GM23338 (cell line): Measurements from ENCODE around the gene DDAH2. TPM values are rescaled to one million over a fixed set of nuclear protein-coding genes. Genes with fewer than 3 reads are reported as not detected.

Experiments
- CREB1 ChIP-seq: fragments of 250-450 bp; sonication (Bioruptor Pico); IDR thresholded peaks from 2 replicates; pipeline ENCODE4 v1.5.0; 2020; ENCODE audit warnings: low read depth, mild to moderate bottlenecking, moderate library complexity
- CTCF ChIP-seq, 2 experiments: fragments of 200-600 bp in 1 of 2; sonication (generic) in 1 of 2; conservative IDR thresholded peaks; 2 replicates each; pipeline versions ENCODE4 v1.5.1 to v1.6.1; 2016 to 2017; ENCODE audit warnings: antibody characterized with exemption in 2 of 2, low read depth in 2 of 2, mild to moderate bottlenecking in 2 of 2, moderate library complexity in 1 of 2
- EZH2 ChIP-seq: fragments of 200-600 bp; sonication (generic); IDR thresholded peaks from one replicate; pipeline ENCODE4 v1.8.0; 2017; ENCODE audit warnings: antibody characterized with exemption, mild to moderate bottlenecking, low read depth; ENCODE audit not compliant: unreplicated experiment
- EZH2phosphoT487 ChIP-seq: fragments of 200-600 bp; sonication (generic); IDR thresholded peaks from one replicate; pipeline ENCODE4 v1.8.1; 2018; ENCODE audit warnings: antibody characterized with exemption; ENCODE audit not compliant: unreplicated experiment
- ZNF462 ChIP-seq: fragments of 250-450 bp; sonication (Bioruptor Pico); IDR thresholded peaks from 2 replicates; pipeline ENCODE4 v1.5.0; 2020; ENCODE audit warnings: mild to moderate bottlenecking, moderate library complexity
- polyA plus RNA-seq: library from polyadenylated mRNA; unstranded; fragments of >200 nt; fragmentation: Nextera tagmentation; extraction: Ambion mirVana; gene quantifications from 2 replicates; pipeline ENCODE4 v1.2.1, GENCODE V29; 2016
- total RNA-seq: library from RNA; depleted of rRNA; stranded (reverse); fragments of >200 nt; shearing (Covaris generic); gene quantifications from 2 replicates; pipeline ENCODE4 v1.2.3, GENCODE V29; 2014
- TF ChIP-seq, protein P1 (sequence below): IDR thresholded peaks from 2 replicates; pipeline ENCODE4 v1.6.1; 2016; ENCODE audit warnings: antibody characterized with exemption

The DDAH2 gene
- total and polyA plus RNA-seq, 2 experiments from 2014 or later: 58.7 to 65.1 TPM

GRCh38 chr6:31736768-31737314 is 7.7 kb upstream of the DDAH2 start (continued):
- TF ChIP-seq ZNF462: no peak
- TF ChIP-seq EZH2: no peak
- no peak for TF ChIP-seq CREB1 (CRISPR knock-in tag)
- TF ChIP-seq, protein P1, sequence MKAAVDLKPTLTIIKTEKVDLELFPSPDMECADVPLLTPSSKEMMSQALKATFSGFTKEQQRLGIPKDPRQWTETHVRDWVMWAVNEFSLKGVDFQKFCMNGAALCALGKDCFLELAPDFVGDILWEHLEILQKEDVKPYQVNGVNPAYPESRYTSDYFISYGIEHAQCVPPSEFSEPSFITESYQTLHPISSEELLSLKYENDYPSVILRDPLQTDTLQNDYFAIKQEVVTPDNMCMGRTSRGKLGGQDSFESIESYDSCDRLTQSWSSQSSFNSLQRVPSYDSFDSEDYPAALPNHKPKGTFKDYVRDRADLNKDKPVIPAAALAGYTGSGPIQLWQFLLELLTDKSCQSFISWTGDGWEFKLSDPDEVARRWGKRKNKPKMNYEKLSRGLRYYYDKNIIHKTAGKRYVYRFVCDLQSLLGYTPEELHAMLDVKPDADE: no peak
- no peak for TF ChIP-seq EZH2phosphoT487
- no peak for TF ChIP-seq CTCF (conservative IDR thresholded peaks at IDR 0.05; ENCODE audit: low read depth in 2 of 2)
